Panc1 (cell line): ENCODE results near the gene KCNMA1.

Experiments
- CTCF ChIP-seq: fragments of 450-650 bp; IDR thresholded peaks from 2 replicates; pipeline ENCODE4 v1.5.1; 2017; ENCODE audit warnings: mild to moderate bottlenecking
- POLR2AphosphoS5 ChIP-seq: IDR thresholded peaks from 2 replicates; pipeline ENCODE4 v1.6.1; 2012; ENCODE audit warnings: mild to moderate bottlenecking, low read depth, low read length, moderate library complexity
- SIN3A ChIP-seq: IDR thresholded peaks from 2 replicates; pipeline ENCODE4 v1.6.1; 2012; ENCODE audit warnings: low read depth, mild to moderate bottlenecking, low read length, moderate library complexity, borderline replicate concordance; ENCODE audit not compliant: insufficient read depth
- TCF7L2 ChIP-seq: IDR thresholded peaks from 2 replicates; pipeline ENCODE4 v1.6.1; 2011; ENCODE audit warnings: mild to moderate bottlenecking, low read depth, low read length, inconsistent platforms

GRCh38 chr10:77509391-77509790 is 128.2 kb downstream of the KCNMA1 start:
- TF ChIP-seq CTCF: no peak
- TF ChIP-seq POLR2AphosphoS5: no peak
- no peak for TF ChIP-seq SIN3A
- no peak for TF ChIP-seq TCF7L2
